Tibial nerve (tissue), 4 donors: Measurements from ENCODE around the gene PORCN.

Source experiments
- EP300 ChIP-seq, 2 donors: sonication (generic); formaldehyde crosslinking; IDR thresholded peaks; one replicate each; pipeline ENCODE4 v1.6.1; 2017; ENCODE audit warnings: antibody characterized with exemption in 2 of 2, mild to moderate bottlenecking in 1 of 2
- POLR2A ChIP-seq, 2 donors: fragments of 450-650 bp; IDR thresholded peaks; one replicate each; pipeline ENCODE4 v1.6.1; 2017; ENCODE audit warnings: antibody characterized with exemption in 2 of 2, mild to moderate bottlenecking in 2 of 2, moderate library complexity in 2 of 2
- TF ChIP-seq, protein P1 (sequence below), 5 experiments: fragments of 200-600 bp in 3 of 5; fragments of 450-650 bp in 2 of 5; sonication (generic) in 3 of 5; IDR thresholded peaks; one replicate each; pipeline ENCODE4 v1.5.1; 2016 to 2019; ENCODE audit warnings: antibody characterized with exemption in 5 of 5, mild to moderate bottlenecking in 3 of 5, moderate library complexity in 2 of 5

DNA sequence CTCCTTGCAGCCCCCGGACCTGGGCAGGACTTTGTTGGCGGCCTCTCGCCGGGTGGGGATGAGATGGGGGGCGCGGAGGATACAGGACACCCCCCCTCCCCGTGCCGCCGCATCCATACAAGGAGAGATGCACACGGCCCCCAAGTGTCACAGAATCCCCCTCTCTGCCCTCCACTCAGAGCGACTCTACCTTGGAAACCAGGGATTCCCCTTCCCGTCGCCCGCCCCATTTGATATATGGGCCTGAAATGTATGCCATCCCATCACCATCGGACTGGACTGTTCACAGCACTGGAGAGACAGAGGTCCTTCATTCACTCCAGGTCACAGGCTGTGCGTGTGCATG is 426 bp downstream of the PORCN start:
- TF ChIP-seq EP300 (IDR thresholded peaks at IDR 0.05) = no peak
- TF ChIP-seq, protein P1, sequence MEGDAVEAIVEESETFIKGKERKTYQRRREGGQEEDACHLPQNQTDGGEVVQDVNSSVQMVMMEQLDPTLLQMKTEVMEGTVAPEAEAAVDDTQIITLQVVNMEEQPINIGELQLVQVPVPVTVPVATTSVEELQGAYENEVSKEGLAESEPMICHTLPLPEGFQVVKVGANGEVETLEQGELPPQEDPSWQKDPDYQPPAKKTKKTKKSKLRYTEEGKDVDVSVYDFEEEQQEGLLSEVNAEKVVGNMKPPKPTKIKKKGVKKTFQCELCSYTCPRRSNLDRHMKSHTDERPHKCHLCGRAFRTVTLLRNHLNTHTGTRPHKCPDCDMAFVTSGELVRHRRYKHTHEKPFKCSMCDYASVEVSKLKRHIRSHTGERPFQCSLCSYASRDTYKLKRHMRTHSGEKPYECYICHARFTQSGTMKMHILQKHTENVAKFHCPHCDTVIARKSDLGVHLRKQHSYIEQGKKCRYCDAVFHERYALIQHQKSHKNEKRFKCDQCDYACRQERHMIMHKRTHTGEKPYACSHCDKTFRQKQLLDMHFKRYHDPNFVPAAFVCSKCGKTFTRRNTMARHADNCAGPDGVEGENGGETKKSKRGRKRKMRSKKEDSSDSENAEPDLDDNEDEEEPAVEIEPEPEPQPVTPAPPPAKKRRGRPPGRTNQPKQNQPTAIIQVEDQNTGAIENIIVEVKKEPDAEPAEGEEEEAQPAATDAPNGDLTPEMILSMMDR (IDR thresholded peaks at IDR 0.05) = no peak
- TF ChIP-seq POLR2A (IDR thresholded peaks at IDR 0.05) = no peak
